H9 (cell line): ENCODE data around the gene UVSSA. TPM values are rescaled to one million over a fixed set of nuclear protein-coding genes. Genes with fewer than 3 reads are reported as not detected.
A peak's percentile ranks its signal among the peaks of the same experiment; 100 is the strongest.
"Not testable (repeated sequence)": the region's sequence is repeated elsewhere in the genome, so short reads cannot be mapped to it uniquely, and the experiment has no call there.

ENCODE experiments used
- DNase-seq: peaks from one replicate; pipeline ENCODE4 v3.0.0-alpha.2; 2017
- H2AFZ ChIP-seq: one replicate; pipeline ENCODE4 v1.6.1; 2013; ENCODE audit warnings: mild to moderate bottlenecking, low read length, control low read depth, moderate library complexity
- H2AK5ac ChIP-seq: 2 replicates; pipeline ENCODE4 v1.6.1; 2013; ENCODE audit warnings: low read length, control low read depth, mixed read lengths; ENCODE audit not compliant: insufficient read length
- H2BK120ac ChIP-seq: one replicate; pipeline ENCODE4 v1.6.1; 2013; ENCODE audit warnings: low read depth, mild to moderate bottlenecking, low read length, control low read depth, inconsistent platforms; ENCODE audit not compliant: poor library complexity, severe bottlenecking
- H2BK12ac ChIP-seq: 2 replicates; pipeline ENCODE4 v1.6.1; 2013; ENCODE audit warnings: low read length, control low read depth, mixed read lengths, low read depth; ENCODE audit not compliant: insufficient read length
- H2BK15ac ChIP-seq: 2 replicates; pipeline ENCODE4 v1.6.1; 2013; ENCODE audit warnings: low read depth, low read length, control low read depth
- H2BK20ac ChIP-seq: one replicate; pipeline ENCODE4 v1.6.1; 2013; ENCODE audit warnings: low read depth, mild to moderate bottlenecking, low read length, control low read depth, inconsistent platforms; ENCODE audit not compliant: poor library complexity, severe bottlenecking
- H2BK5ac ChIP-seq: 2 replicates; pipeline ENCODE4 v1.6.1; 2013; ENCODE audit warnings: low read length, control low read depth, mixed read lengths; ENCODE audit not compliant: insufficient read length
- H3K14ac ChIP-seq: 2 replicates; pipeline ENCODE4 v1.6.1; 2013; ENCODE audit warnings: low read length, control low read depth; ENCODE audit not compliant: insufficient read depth
- H3K18ac ChIP-seq: 2 replicates; pipeline ENCODE4 v1.6.1; 2013; ENCODE audit warnings: low read depth, mild to moderate bottlenecking, mixed read lengths, low read length, control low read depth; ENCODE audit not compliant: insufficient read length
- H3K23ac ChIP-seq: 2 replicates; pipeline ENCODE4 v1.6.1; 2013; ENCODE audit warnings: low read length, control low read depth, mixed read lengths, low read depth; ENCODE audit not compliant: insufficient read length
- H3K23me2 ChIP-seq: 2 replicates; pipeline ENCODE4 v1.6.1; 2013; ENCODE audit warnings: low read depth, mild to moderate bottlenecking, mixed read lengths, low read length, control low read depth; ENCODE audit not compliant: insufficient read length, poor library complexity, severe bottlenecking
- H3K27ac ChIP-seq: 2 replicates; pipeline ENCODE4 v1.5.1; 2013; ENCODE audit warnings: low read length, control low read depth, mixed read lengths, low read depth; ENCODE audit not compliant: insufficient read length
- H3K27me3 ChIP-seq: 2 replicates; pipeline ENCODE4 v1.6.1; 2013; ENCODE audit warnings: low read length, control low read depth, inconsistent platforms; ENCODE audit not compliant: insufficient read depth
- H3K4ac ChIP-seq: 2 replicates; pipeline ENCODE4 v1.6.1; 2013; ENCODE audit warnings: low read depth, mild to moderate bottlenecking, control low read depth, inconsistent platforms, low read length, moderate library complexity
- H3K4me1 ChIP-seq: 2 replicates; pipeline ENCODE4 v1.6.1; 2013; ENCODE audit warnings: low read length, control low read depth, inconsistent platforms; ENCODE audit not compliant: insufficient read depth
- H3K4me2 ChIP-seq: 2 replicates; pipeline ENCODE4 v1.6.1; 2013; ENCODE audit warnings: low read length, control low read depth, mixed read lengths; ENCODE audit not compliant: insufficient read length, insufficient read depth
- H3K56ac ChIP-seq: 2 replicates; pipeline ENCODE4 v1.6.1; 2013; ENCODE audit warnings: low read depth, mild to moderate bottlenecking, mixed read lengths, low read length, control low read depth; ENCODE audit not compliant: insufficient read length
- H3K79me1 ChIP-seq: 2 replicates; pipeline ENCODE4 v1.6.1; 2013; ENCODE audit warnings: low read depth, mild to moderate bottlenecking, moderate library complexity, low read length, control low read depth, inconsistent platforms; ENCODE audit not compliant: insufficient read depth, poor library complexity, severe bottlenecking
- H3K79me2 ChIP-seq: 2 replicates; pipeline ENCODE4 v1.6.1; 2013; ENCODE audit warnings: low read length, control low read depth, inconsistent platforms; ENCODE audit not compliant: insufficient read depth
- H3K9ac ChIP-seq: 2 replicates; pipeline ENCODE4 v1.6.1; 2013; ENCODE audit warnings: low read length, control low read depth, mixed read lengths; ENCODE audit not compliant: insufficient read length; ENCODE audit errors: extremely low read depth
- H3K9me3 ChIP-seq: one replicate; pipeline ENCODE4 v1.6.1; 2013; ENCODE audit warnings: low read depth, low read length, inconsistent platforms; ENCODE audit not compliant: control insufficient read depth
- H3T11ph ChIP-seq: one replicate; pipeline ENCODE4 v1.6.1; 2013; ENCODE audit warnings: mild to moderate bottlenecking, low read length, control low read depth, inconsistent platforms
- H4K20me1 ChIP-seq: one replicate; pipeline ENCODE4 v1.6.1; 2013; ENCODE audit not compliant: control insufficient read depth, insufficient read length, insufficient read depth
- H4K5ac ChIP-seq: 2 replicates; pipeline ENCODE4 v1.6.1; 2013; ENCODE audit warnings: low read depth, mild to moderate bottlenecking, mixed read lengths, low read length, control low read depth; ENCODE audit not compliant: insufficient read length
- H4K8ac ChIP-seq: replicated peaks from 2 replicates; pipeline ENCODE4 v1.6.1; 2013; ENCODE audit warnings: low read length, control low read depth, mixed read lengths, low read depth; ENCODE audit not compliant: insufficient read length
- H4K91ac ChIP-seq: 2 replicates; pipeline ENCODE4 v1.6.1; 2013; ENCODE audit warnings: low read depth, mild to moderate bottlenecking, moderate library complexity, mixed read lengths, low read length, control low read depth; ENCODE audit not compliant: insufficient read length
- H3K27ac Mint-ChIP-seq, 3 experiments: 2 replicates in 2 of 3; 3 replicates in 1 of 3; pipeline ENCODE4 v1.8.0; 2020 to 2021; ENCODE audit warnings: mixed read lengths in 3 of 3, mild to moderate bottlenecking in 1 of 3, moderate library complexity in 1 of 3
- H3K27me3 Mint-ChIP-seq: 2 replicates; pipeline ENCODE4 v1.8.0; 2021; ENCODE audit warnings: low read depth, mild to moderate bottlenecking, moderate library complexity, mixed read lengths
- H3K36me3 Mint-ChIP-seq, 3 experiments: 2 replicates in 2 of 3; 3 replicates in 1 of 3; pipeline ENCODE4 v1.8.0; 2020 to 2021; ENCODE audit warnings: low read depth in 3 of 3, mixed read lengths in 3 of 3; ENCODE audit not compliant: insufficient read depth in 1 of 3
- H3K4me1 Mint-ChIP-seq, 2 experiments: 2 replicates each; pipeline ENCODE4 v1.8.0; 2020; ENCODE audit warnings: mixed read lengths in 2 of 2
- H3K4me3 Mint-ChIP-seq, 2 experiments: 2 replicates in 1 of 2; 3 replicates in 1 of 2; pipeline ENCODE4 v1.8.0; 2020 to 2021; ENCODE audit warnings: mild to moderate bottlenecking in 2 of 2, mixed read lengths in 2 of 2, moderate library complexity in 1 of 2
- H3K9me3 Mint-ChIP-seq, 2 experiments: 2 replicates in 1 of 2; 3 replicates in 1 of 2; pipeline ENCODE4 v1.8.0; 2020; ENCODE audit warnings: mild to moderate bottlenecking in 2 of 2, mixed read lengths in 2 of 2, moderate library complexity in 1 of 2
- WGBS: extraction: QIAGEN DNeasy Blood & Tissue Kit; methylation state at CpG from one replicate; pipeline ENCODE4 v1.1.7; 2013; ENCODE audit warnings: missing lambda C conversion rate, low lambda C conversion rate, mixed read lengths; ENCODE audit not compliant: insufficient read length; ENCODE audit errors: extremely low coverage; 5-methylcytosine and 5-hydroxymethylcytosine counted together
- total RNA-seq: library from RNA; stranded (reverse); gene quantifications from 2 replicates; pipeline ENCODE4 v1.2.1, GENCODE V29; 2021
- TF ChIP-seq, protein P1 (sequence below): fragments of 200-600 bp; sonication (generic); conservative IDR thresholded peaks from 3 replicates; pipeline ENCODE4 v1.8.0; 2021; ENCODE audit warnings: antibody characterized with exemption, mild to moderate bottlenecking

Gene UVSSA
- total RNA-seq, 1 experiment from 2014 or later, result 15.9 TPM

DNA sequence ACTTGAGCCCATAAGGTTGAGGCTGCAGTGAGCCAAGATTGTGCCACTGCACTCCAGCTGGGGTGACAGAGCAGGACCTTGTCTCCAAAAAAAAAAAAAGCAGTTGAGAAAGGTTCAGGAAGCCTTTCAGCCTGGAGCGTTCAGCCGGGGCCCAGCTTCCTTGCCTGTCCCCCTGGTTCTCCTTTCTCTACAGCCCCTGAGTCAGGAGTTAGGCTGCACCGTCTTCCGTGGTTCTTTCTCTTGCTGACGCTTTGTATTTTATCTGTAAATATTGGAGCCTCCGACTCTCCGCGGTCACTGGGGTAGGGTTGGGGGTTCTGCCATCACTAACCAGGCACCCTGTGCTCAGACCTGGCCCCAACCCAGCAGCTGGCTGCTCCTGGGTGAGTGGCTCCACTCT, 13.8 kb upstream of the UVSSA start:
- peaks cover 39 to 65% (median 62%) of the 10 kb centered on the region in 3 experiments for H3K36me3 Mint-ChIP-seq
- no peaks in the 10 kb centered on the region; the same call in 1 of the 2 replicates for H3K79me2 ChIP-seq
- TF ChIP-seq, protein P1, sequence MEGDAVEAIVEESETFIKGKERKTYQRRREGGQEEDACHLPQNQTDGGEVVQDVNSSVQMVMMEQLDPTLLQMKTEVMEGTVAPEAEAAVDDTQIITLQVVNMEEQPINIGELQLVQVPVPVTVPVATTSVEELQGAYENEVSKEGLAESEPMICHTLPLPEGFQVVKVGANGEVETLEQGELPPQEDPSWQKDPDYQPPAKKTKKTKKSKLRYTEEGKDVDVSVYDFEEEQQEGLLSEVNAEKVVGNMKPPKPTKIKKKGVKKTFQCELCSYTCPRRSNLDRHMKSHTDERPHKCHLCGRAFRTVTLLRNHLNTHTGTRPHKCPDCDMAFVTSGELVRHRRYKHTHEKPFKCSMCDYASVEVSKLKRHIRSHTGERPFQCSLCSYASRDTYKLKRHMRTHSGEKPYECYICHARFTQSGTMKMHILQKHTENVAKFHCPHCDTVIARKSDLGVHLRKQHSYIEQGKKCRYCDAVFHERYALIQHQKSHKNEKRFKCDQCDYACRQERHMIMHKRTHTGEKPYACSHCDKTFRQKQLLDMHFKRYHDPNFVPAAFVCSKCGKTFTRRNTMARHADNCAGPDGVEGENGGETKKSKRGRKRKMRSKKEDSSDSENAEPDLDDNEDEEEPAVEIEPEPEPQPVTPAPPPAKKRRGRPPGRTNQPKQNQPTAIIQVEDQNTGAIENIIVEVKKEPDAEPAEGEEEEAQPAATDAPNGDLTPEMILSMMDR, result no peak

DNA sequence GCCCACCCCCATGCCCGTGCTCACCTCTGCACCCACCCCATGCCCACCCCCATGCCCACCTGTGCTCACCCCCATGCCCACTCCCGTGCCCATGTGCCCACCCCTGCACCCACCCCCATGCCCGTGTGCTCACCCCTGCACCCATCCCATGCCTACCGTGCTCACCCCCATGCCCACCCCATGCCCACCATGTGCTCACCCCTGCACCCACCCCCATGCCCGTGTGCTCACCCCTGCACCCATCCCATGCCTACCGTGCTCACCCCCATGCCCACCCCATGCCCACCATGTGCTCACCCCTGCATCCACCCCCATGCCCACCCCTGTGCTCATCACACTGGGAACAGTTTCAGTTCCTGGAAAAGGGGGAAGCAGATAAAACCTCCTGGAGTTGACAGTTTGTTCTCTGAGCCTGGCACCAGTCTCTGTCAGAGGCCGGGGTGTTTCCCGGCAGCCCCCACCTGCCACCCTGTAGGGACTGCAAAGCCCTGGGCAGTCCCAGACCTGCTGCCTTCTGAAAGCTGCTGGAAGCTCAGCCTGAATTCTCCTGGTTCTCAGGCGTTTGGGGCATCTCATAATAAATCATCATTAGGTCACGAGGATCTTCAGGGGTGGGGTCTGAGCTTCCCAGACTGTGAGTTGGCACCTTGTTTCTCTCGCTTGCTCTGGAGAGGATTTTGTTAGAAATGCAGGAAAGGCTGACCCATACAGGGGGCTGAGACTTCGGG, 13.0 kb upstream of the UVSSA start:
- H3K14ac ChIP-seq, H4K5ac ChIP-seq, H2BK120ac ChIP-seq, H3K4me2 ChIP-seq, H3K18ac ChIP-seq, H4K91ac ChIP-seq, H3K4me3 Mint-ChIP-seq, H3K79me1 ChIP-seq, H3K23ac ChIP-seq, H3K4ac ChIP-seq, H3K9ac ChIP-seq, H3K9me3 ChIP-seq, H3T11ph ChIP-seq, H3K4me1 ChIP-seq, H3K27ac ChIP-seq, H3K9me3 Mint-ChIP-seq, H2BK5ac ChIP-seq, H3K79me2 ChIP-seq, DNase-seq, H2BK15ac ChIP-seq, H3K23me2 ChIP-seq, H2BK12ac ChIP-seq, H3K4me1 Mint-ChIP-seq, H3K27me3 Mint-ChIP-seq, H4K8ac ChIP-seq, H4K20me1 ChIP-seq, H2BK20ac ChIP-seq, H2AK5ac ChIP-seq, H3K27me3 ChIP-seq, H2AFZ ChIP-seq, H3K56ac ChIP-seq: not testable (repeated sequence)
- no CpG with 5 or more reads among the region's 12 CpGs for WGBS
- H3K36me3 Mint-ChIP-seq, result peaks cover 42 to 66% (median 65%) of the 10 kb centered on the region in 3 experiments
- H3K27ac Mint-ChIP-seq, result peak overlapping the region in 1 of 3 experiments; percentile 48; a peak in 1 of 7 replicates

More for the DNA sequence above, 13.8 kb upstream of the UVSSA start:
- Histone ChIP-seq H2BK15ac (no peak overlapping the region), H4K8ac (no peak overlapping the region), H3K27me3 (no peaks in the 10 kb centered on the region), H4K91ac (no peak overlapping the region), H3K23me2 (no peaks in the 10 kb centered on the region), H3K14ac (no peak overlapping the region), H3K4ac (no peak overlapping the region), H2BK20ac (no peak overlapping the region), H3K79me1 (no peaks in the 10 kb centered on the region), H3K18ac (no peak overlapping the region), H3K4me1 (no peaks in the 10 kb centered on the region), H2AFZ (no peak overlapping the region), H3K9ac (no peak overlapping the region), H2BK120ac (no peak overlapping the region), H3K4me2 (no peak overlapping the region), H2BK12ac (no peak overlapping the region), H4K20me1 (no peaks in the 10 kb centered on the region), H2BK5ac (no peak overlapping the region), H2AK5ac (no peak overlapping the region), H3T11ph (no peak overlapping the region), H3K23ac (no peak overlapping the region), H3K27ac (no peak overlapping the region), H4K5ac (no peak overlapping the region), H3K56ac (no peak overlapping the region), H3K9me3 (no peaks in the 10 kb centered on the region)
- no peaks in the 10 kb centered on the region for H3K27me3 Mint-ChIP-seq
- H3K27ac Mint-ChIP-seq, result no peak overlapping the region
- WGBS, result no CpG with 5 or more reads among the region's 8 CpGs
- H3K4me1 Mint-ChIP-seq, result no peaks in the 10 kb centered on the region
- no peak for DNase-seq
- no peaks in the 10 kb centered on the region for H3K9me3 Mint-ChIP-seq
- no peak overlapping the region for H3K4me3 Mint-ChIP-seq
